ENCODE measurements around the gene ZNF821.

The ZNF821 gene

DNA sequence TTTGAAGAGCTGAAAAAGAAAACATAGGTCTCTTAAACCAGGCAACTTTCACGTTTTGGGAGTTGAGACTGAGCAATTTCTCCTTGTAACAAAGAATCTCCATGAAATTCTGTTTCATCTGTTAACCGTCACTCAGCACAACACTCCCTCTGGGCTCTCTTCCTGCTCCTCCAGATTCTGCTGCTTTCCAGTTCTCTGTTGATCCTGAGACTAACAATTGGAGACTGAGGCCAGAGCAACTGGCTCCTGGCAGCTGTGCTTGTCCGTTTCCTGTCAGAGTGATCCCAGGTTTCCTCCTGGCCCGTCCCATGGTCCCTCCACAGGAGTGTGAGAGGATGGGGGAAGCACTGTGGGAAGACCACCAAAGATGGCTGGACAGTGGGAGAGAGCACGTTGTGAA, 43.8 kb upstream of the ZNF821 start:
- TF ChIP-seq, protein P1, sequence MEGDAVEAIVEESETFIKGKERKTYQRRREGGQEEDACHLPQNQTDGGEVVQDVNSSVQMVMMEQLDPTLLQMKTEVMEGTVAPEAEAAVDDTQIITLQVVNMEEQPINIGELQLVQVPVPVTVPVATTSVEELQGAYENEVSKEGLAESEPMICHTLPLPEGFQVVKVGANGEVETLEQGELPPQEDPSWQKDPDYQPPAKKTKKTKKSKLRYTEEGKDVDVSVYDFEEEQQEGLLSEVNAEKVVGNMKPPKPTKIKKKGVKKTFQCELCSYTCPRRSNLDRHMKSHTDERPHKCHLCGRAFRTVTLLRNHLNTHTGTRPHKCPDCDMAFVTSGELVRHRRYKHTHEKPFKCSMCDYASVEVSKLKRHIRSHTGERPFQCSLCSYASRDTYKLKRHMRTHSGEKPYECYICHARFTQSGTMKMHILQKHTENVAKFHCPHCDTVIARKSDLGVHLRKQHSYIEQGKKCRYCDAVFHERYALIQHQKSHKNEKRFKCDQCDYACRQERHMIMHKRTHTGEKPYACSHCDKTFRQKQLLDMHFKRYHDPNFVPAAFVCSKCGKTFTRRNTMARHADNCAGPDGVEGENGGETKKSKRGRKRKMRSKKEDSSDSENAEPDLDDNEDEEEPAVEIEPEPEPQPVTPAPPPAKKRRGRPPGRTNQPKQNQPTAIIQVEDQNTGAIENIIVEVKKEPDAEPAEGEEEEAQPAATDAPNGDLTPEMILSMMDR (IDR thresholded peaks at IDR 0.05; ENCODE audit: insufficient read depth, low read depth, low read length, missing control alignments), result no peak
- no peak overlapping the region for H3K4me3 ChIP-seq (ENCODE audit: low read length)
- no peak for DNase-seq (ENCODE audit: low read depth)

DNA sequence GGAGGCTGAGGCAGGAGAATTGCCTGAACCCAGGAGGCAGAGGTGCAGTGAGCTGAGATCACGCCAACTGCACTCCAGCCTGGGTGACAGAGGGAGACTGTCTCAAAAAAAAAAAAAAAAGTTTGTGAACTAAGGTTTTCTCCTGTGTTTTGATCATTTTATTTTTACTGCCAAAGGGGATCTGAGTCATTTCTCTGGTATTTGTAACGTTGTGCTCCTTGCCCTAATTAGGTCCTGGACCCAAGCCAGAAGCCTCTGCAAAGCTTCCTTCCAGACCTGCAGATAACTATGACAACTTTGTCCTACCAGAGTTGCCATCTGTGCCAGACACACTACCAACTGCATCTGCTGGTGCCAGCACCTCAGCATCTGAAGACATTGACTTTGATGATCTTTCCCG, 43.4 kb upstream of the ZNF821 start:
- no peak overlapping the region for H3K4me3 ChIP-seq (ENCODE audit: low read length)
- TF ChIP-seq, protein P1 (IDR thresholded peaks at IDR 0.05; ENCODE audit: insufficient read depth, low read depth, low read length, missing control alignments), result no peak
- peak; percentile 76 for DNase-seq (ENCODE audit: low read depth)

- no peak for DNase-seq (ENCODE audit: low read depth)
- TF ChIP-seq, protein P1 (IDR thresholded peaks at IDR 0.05; ENCODE audit: insufficient read depth, low read depth, low read length, missing control alignments), result no peak
- H3K4me3 ChIP-seq (ENCODE audit: low read length), result no peak overlapping the region
Measured at GRCh38 chr16:71924710-71925109, 40.7 kb upstream of the ZNF821 start.

DNA sequence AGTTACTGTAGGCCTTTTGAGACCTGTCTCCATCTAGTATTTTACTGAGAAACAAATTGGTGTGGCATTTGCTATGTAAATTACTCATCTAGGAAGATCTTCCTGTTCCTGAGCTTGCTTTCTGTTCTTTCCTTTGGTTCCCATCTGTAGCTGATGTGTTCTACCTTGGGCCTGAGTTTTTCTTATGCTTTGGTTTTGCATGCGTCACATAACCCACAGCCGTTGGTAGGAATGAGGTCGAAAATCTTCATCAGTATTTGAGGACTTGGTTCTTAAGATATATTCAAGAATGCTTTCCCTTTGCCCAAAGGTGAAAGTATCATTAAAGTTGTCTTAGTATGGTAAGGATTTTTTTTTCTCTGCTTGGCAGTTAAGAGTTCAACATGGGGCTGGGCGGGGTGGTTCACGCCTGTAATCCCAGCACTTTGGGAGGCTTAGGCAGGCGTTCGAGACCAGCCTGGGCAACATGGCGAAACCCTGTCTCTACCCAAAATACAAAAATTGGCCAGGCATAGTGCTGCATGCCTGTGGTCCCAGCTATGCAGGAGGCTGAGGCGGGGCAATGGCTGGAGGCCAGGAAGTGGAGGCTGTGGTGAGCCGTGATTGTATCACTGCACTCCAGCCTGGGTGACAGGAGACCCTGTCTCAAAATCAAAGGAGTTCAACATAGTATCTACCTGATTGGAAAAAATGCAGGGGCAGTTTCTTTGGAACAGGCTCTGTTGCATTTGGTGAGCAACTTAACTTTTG, 40.1 kb upstream of the ZNF821 start:
- DNase-seq (ENCODE audit: low read depth), result no peak
- H3K4me3 ChIP-seq (ENCODE audit: low read length), result no peak overlapping the region
- TF ChIP-seq, protein P1 (IDR thresholded peaks at IDR 0.05; ENCODE audit: insufficient read depth, low read depth, low read length, missing control alignments), result no peak

GRCh38 chr16:71920658-71921057, 36.7 kb upstream of the ZNF821 start:
- no peak overlapping the region for H3K4me3 ChIP-seq (ENCODE audit: low read length)
- TF ChIP-seq, protein P1 (IDR thresholded peaks at IDR 0.05; ENCODE audit: insufficient read depth, low read depth, low read length, missing control alignments), result no peak
- DNase-seq (ENCODE audit: low read depth), result no peak

DNA sequence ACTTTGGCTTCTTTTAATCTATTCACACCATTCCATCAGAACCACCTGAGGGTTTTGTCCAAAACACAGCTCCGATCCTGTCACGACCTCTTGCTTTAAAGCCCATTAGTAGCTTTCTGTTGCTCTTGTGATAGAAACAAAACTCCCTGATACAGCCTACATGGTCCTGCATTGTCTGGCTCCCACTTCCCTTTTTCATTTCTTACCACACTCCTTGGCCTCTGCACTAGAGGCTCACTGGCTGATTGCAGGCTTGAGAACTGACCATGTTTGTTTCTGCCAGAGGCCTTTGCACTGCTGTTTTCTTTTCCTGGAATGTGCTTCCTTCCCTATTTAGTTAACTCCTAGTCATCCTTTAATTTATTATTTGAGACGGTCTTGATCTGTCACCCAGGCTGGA, 35.1 kb upstream of the ZNF821 start:
- no peak overlapping the region for H3K4me3 ChIP-seq (ENCODE audit: low read length)
- DNase-seq (ENCODE audit: low read depth), result no peak
- TF ChIP-seq, protein P1 (IDR thresholded peaks at IDR 0.05; ENCODE audit: insufficient read depth, low read depth, low read length, missing control alignments), result no peak

DNA sequence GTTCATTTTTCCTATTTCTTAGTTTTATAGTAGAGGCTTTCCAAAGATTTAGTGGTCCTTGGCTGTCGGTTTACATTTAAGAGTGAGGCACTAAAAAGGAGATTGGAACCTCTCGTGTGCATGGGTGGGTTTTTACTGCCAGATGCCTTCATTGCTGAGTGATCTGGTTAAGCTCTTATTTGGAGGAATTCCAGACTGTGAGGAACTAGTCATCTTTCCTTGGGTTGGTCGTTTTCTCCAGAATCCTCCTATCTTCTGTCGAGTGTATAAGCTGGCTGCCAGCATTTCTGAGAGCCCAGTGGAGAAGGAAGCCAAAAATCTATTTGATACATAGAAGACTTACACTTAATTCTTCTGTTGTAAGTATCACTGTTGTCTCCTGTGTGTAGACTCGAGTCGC, 33.9 kb upstream of the ZNF821 start:
- TF ChIP-seq, protein P1 (IDR thresholded peaks at IDR 0.05; ENCODE audit: insufficient read depth, low read depth, low read length, missing control alignments), result no peak
- no peak overlapping the region for H3K4me3 ChIP-seq (ENCODE audit: low read length)
- DNase-seq (ENCODE audit: low read depth), result no peak

Measured in epithelial cell of esophagus (primary cell).